ENCODE results near the gene KIAA1210.

- TF ChIP-seq TAF1 (IDR thresholded peaks at IDR 0.05; ENCODE audit: borderline replicate concordance, low read depth, low read length), result no peak
- no peak for TF ChIP-seq POLR2A (IDR thresholded peaks at IDR 0.05; ENCODE audit: low read depth, low read length)
Observed at GRCh38 chrX:119030990-119031389, 96.6 kb downstream of the KIAA1210 start.

Data from GM12892 (cell line).